CD4-positive, alpha-beta T cell treated with Interleukin-1 beta for 1 hour (primary cell): Measurements from ENCODE around the gene C2CD2L.
"Not testable (repeated sequence)": the region's sequence is repeated elsewhere in the genome, so short reads cannot be mapped to it uniquely, and the experiment has no call there.

ENCODE experiments used
- DNase-seq, 2 donors: peaks; one replicate each; pipeline ENCODE4 v3.0.0-alpha.2; 2020 to 2022

Gene C2CD2L

DNA sequence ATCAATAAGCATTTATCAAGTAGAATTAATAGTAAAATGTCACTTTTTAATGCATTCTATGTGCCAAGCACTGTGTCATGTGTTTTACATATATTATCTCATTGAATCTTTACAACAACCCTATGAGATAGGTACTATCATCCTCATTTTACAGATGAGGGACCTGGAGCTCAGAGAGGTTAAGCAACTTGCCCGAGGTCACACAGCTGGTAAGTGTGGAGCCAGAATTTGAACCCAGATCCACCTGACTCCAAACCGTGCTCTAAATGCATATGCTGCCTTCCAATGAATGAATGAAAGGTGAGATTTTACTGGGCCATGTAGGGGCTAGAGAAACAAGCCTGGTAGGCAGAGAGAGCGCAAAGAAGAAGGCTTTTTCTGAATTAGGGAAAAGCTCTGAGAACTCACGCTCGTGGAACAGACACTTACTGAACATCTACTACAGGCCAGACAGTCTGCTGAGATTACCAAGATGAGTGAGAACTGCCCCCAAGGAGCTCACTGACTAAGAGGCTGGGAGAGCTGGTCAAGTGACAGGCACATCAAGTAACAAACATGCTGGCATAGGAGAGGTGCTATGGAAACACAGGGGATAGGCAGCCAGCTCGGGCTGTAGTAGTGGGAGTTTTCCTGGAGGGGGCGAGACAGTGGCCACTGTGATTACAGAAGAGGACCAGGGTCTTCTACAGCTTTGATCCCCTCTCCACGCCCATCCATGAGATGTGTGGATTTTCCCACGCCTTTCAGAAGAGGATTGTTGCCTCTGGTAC lies 46.1 kb downstream of the C2CD2L start:
- no peak for DNase-seq

DNA sequence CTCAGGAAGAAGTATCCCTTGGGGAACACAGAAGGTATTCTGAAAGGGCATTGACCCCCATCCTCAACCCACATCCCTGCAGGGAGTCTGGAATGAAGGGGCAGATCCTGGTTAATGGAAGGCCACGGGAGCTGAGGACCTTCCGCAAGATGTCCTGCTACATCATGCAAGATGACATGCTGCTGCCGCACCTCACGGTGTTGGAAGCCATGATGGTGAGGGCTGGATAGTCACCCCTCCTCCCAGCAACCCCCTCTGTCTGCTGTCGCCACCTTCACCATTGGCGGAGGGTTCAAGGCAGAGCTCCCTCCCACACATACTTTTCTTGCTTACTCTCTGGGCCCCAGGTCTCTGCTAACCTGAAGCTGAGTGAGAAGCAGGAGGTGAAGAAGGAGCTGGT lies 47.0 kb downstream of the C2CD2L start:
- DNase-seq: no peak

DNA sequence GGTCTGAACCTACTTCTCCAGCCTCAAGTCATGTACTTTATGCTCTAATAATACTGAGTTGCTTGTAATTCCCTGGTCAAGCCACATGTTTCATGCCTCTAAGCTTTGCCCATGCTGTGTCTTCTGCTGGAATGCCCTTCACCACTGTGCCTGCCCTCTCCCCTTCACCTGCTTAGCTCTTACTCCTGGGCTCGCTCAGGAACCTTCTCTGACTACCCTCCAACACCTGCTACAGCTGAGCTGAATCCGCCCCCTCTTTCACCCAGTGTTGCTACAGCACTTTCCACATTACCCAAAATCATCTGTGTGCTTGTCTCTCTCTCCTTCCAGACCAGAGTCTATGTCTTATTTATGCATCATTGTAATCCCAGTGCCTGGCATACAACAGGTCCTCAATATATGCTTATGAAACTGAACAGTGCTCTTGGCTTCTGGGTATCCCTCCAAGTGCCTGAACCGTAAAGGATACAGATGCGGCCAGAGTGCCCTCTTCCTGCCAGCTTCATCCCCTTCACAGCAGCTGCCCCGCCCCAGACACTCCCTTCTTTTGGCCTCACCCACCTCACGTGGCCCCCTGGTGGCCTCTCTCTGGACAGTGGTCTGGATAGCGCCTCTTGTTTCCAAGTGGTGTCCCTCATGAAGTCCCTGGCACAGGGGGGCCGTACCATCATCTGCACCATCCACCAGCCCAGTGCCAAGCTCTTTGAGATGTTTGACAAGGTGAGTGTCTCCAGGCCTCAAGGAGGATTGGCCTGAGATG lies 48.8 kb downstream of the C2CD2L start:
- no peak for DNase-seq

DNA sequence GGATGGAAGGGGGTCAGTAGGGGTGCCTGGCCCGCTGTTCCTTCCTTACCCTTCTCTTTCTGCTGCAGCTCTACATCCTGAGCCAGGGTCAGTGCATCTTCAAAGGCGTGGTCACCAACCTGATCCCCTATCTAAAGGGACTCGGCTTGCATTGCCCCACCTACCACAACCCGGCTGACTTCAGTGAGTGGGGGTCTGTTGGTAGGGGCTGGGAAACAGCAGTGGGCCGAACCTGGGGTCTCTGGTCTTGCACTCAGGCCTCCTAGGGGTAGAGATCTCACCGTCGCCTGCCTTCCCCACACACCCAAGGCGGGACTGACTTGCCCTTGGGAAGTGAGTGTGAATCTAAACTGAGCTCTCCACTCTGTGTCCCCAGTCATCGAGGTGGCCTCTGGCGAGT lies 49.4 kb downstream of the C2CD2L start:
- no peak for DNase-seq

DNA sequence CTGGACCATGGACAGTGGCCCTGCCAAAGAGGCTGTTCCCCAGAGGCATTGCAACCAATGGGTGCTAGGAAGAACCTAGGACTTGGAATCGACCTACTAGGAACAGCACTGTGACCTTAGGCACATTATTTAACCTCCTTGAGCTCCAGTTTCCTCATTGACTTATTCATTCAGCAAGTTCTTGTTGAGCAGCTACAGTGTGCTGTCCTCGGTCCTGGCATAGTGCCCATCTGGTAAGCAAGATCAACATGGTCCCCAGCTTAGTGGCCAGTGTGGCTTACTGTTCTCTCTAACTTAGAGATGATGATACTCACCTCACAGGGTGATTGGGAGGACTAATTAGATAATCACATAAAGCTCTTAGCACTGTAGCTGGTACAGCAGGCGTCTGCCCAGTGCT lies 49.9 kb downstream of the C2CD2L start:
- DNase-seq: no peak

DNA sequence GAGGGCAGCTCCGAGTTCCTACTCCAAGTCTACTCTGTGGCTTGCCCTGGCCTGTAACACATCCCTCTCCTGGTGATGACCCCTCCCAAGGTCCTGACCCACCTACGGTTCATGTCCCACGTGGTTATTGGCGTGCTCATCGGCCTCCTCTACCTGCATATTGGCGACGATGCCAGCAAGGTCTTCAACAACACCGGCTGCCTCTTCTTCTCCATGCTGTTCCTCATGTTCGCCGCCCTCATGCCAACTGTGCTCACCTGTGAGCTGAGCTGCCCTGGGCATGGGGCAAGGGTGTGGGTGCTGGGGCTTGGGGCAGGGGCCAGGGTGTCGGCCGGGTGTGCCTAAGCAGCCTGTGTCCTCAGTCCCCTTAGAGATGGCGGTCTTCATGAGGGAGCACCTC lies 51.3 kb downstream of the C2CD2L start:
- DNase-seq: no peak

DNA sequence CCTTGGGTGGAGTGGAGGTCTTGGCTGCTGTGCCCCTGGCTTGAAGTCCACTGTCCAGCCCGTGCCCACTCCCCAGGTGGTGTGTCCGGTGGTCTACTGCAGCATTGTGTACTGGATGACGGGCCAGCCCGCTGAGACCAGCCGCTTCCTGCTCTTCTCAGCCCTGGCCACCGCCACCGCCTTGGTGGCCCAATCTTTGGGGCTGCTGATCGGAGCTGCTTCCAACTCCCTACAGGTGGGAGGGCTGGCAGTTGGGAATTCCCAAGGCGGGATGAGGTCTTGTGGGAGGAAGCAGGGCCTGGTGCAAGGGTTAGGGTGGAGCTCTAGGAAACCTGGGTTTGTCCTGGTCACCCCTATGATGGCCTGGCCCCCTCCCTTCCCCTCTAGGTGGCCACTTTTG lies 53.0 kb downstream of the C2CD2L start:
- no peak for DNase-seq

DNA sequence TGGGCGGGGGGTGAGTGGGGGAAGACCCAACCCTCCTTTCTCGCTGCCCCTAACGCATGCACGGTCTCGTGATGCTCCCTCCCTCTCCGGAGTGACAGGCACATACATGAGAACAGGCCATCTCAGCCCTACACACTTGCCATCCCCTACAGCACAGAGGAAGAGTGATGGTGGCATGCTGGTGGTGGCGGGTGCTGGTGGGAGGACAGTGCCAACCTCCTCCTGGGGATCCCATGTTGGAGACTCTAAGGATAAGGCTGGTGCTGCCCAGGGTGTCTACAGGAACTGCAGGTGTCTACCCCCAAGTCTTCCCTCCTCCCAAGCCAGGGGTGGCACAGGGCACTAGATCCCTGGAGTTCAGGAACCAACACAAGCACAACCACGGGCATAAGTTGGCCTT lies 54.7 kb downstream of the C2CD2L start:
- no peak for DNase-seq

DNA sequence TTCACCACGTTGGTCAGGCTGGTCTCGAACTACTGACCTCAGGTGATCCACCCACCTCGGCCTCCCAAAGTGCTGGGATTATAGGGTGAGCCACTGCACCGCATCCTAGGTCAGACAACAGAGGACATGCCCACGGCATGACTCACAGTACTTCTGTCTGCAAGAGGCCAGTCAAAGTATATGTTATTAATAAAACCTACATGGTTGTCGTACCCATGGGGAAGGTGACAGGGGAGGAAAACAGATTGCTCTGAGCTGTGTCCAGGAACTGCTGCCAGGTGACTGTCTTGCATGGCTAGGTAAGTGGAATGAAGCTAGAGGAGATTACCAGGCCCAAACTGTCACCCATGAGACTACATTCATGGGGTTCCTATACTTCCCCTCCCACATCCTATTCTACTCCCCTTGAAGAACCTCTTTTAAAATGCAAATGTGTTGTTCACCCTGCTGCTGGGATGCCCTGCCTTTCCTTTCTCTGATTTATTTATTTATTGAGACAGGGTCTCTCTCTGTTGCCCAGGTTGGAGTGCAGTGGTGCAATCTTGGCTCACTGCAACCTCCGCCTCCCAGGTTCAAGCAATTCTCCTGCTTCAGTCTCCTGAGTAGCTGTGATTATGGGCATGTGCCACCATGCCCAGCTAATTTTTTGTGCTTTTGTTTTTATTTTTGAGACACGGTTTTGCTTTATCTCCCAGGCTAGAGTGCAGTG lies 59.4 kb downstream of the C2CD2L start:
- DNase-seq: no peak

DNA sequence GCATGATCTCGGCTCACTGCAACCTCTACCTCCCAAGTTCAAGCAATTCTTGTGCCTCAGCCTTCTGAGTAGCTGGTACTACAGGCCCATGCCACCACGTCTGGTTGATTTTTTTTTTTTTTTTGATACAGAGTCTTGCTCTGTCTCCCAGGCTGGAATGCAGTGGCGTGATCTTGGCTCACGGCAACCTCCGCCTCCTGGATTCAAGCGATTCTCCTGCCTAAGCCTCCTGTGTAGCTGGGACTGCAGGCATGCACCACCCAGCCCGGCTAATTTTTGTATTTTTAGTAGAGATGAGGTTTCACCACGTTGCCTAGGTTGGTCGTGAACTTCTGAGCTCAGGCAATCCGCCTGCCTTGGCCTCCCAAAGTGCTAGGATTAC lies 59.9 kb downstream of the C2CD2L start:
- DNase-seq: not testable (repeated sequence)

DNA sequence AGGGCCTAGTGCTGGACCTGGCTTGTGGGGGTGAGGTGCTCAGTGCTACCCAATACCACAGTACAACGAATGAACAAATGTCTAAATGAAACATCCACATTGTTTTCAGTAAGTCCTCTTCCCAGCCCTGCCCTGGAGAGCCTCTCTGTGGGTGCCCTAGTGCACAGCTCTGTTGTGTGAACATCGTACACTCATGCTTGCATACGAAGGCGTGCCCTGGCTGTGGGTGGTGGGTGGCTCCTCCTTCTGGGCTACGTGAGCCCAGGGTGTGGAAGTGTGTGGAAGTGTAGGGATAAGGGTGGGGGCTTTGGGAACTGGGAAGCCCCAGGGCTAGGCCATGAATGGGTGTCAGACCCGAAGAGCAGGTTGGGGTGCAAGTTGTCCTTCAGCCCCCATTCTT lies 60.8 kb downstream of the C2CD2L start:
- DNase-seq: no peak
